PC-9 (cell line): ENCODE measurements around the gene ZSWIM5. TPM values are rescaled to one million over a fixed set of nuclear protein-coding genes. Genes with fewer than 3 reads are reported as not detected.
"Not testable (repeated sequence)": the region's sequence is repeated elsewhere in the genome, so short reads cannot be mapped to it uniquely, and the experiment has no call there.

Experiments used
- BruUV-seq: library from RNA; stranded (reverse); fragments of 400-500 nt; replicated peaks from 2 replicates; lab custom pipeline; 2021; lab: Mats Ljungman, UMichigan
- CTCF ChIA-PET: fragments of 300-600 bp; sonication (Branson Sonifier 250); formaldehyde crosslinking; loops from one replicate; lab custom pipeline; 2022; ENCODE audit warnings: antibody characterized with exemption; lab: Charles Lee
- POLR2A ChIA-PET: fragments of 300-600 bp; sonication (Branson Sonifier 250); formaldehyde crosslinking; loops from one replicate; lab custom pipeline; 2022; ENCODE audit warnings: antibody characterized with exemption; ENCODE audit not compliant: unreplicated experiment; lab: Charles Lee
- DNase-seq, 2 experiments: peaks; one replicate each; pipeline versions ENCODE4 v3.0.0 to v3.0.0-alpha.2; 2015 to 2022; ENCODE audit warnings: mixed read lengths in 1 of 2
- H2AFZ ChIP-seq: fragments of 200-600 bp; sonication (generic); 2 replicates; pipeline ENCODE4 v1.8.1; 2017; ENCODE audit warnings: antibody characterized with exemption
- H3F3A ChIP-seq: fragments of 200-600 bp; sonication (generic); 2 replicates; pipeline ENCODE4 v1.8.1; 2017; ENCODE audit warnings: antibody characterized with exemption, mild to moderate bottlenecking, low read depth; ENCODE audit not compliant: insufficient read depth
- H3K27ac ChIP-seq: fragments of 200-600 bp; sonication (generic); 2 replicates; pipeline ENCODE4 v1.6.1; 2016; ENCODE audit warnings: mixed run types
- H3K27me3 ChIP-seq: fragments of 200-600 bp; sonication (generic); 2 replicates; pipeline ENCODE4 v1.6.1; 2016; ENCODE audit warnings: low read depth, mixed run types; ENCODE audit not compliant: insufficient read depth
- H3K36me3 ChIP-seq: fragments of 200-600 bp; sonication (generic); 2 replicates; pipeline ENCODE4 v1.6.1; 2016; ENCODE audit warnings: low read depth, mixed run types
- H3K4me1 ChIP-seq: fragments of 200-600 bp; sonication (generic); replicated peaks from 2 replicates; pipeline ENCODE4 v1.6.1; 2016; ENCODE audit warnings: mixed run types; ENCODE audit not compliant: insufficient read depth
- H3K4me2 ChIP-seq: fragments of 200-600 bp; sonication (generic); 2 replicates; pipeline ENCODE4 v1.6.1; 2017; ENCODE audit warnings: mixed run types
- H3K4me3 ChIP-seq: fragments of 200-600 bp; sonication (generic); 2 replicates; pipeline ENCODE4 v1.6.1; 2016; ENCODE audit warnings: mixed run types
- H3K79me2 ChIP-seq: fragments of 200-600 bp; sonication (generic); 2 replicates; pipeline ENCODE4 v1.6.1; 2017; ENCODE audit warnings: low read depth, mixed run types
- H3K9me2 ChIP-seq: fragments of 200-600 bp; sonication (generic); 2 replicates; pipeline ENCODE4 v1.8.1; 2017; ENCODE audit warnings: mild to moderate bottlenecking; ENCODE audit not compliant: insufficient read depth
- H3K9me3 ChIP-seq: fragments of 200-600 bp; sonication (generic); 2 replicates; pipeline ENCODE4 v1.8.1; 2016; ENCODE audit warnings: low read depth; ENCODE audit not compliant: insufficient read depth
- H4K20me1 ChIP-seq: fragments of 200-600 bp; sonication (generic); 2 replicates; pipeline ENCODE4 v1.8.1; 2017; ENCODE audit not compliant: insufficient read depth
- EZH2 ChIP-seq: fragments of 200-600 bp; sonication (generic); IDR thresholded peaks from 2 replicates; pipeline ENCODE4 v1.8.0; 2017; ENCODE audit warnings: antibody characterized with exemption, low read depth
- intact Hi-C: fragments of 100-400 bp; cut with micrococcal nuclease; formaldehyde crosslinking; loops from one replicate; pipeline ENCODE4 v1.10.0; 2022; ENCODE audit not compliant: unreplicated experiment
- total RNA-seq: library from RNA; stranded (reverse); gene quantifications from 2 replicates; pipeline ENCODE4 v1.2.3, GENCODE V29; 2021
- TF ChIP-seq, protein P1 (sequence below): fragments of 200-600 bp; sonication (generic); conservative IDR thresholded peaks from 2 replicates; pipeline ENCODE4 v1.6.1; 2017; ENCODE audit warnings: mixed run types, antibody characterized with exemption, mild to moderate bottlenecking, moderate library complexity

The ZSWIM5 gene
- total RNA-seq, 1 experiment from 2014 or later = 0.50 TPM

DNA sequence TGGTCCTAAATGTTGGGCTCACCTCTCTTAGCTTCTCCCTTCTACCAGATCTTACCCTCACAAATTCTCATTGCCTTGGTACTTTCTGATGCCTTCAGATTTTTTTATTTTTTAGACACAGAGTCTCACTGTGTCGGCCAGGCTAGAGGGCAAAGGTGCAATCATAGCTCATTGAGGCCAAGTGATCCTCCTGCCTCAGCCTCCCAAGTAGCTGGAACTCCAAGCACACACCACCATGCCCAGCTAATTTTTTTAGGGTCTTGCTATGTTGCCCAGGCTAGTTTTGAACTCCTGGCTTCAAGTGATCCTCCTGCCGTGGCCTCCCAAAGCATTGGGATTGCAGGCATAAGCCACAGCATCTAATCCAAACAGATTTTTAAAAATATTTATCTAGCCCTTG lies 69.4 kb downstream of the ZSWIM5 start:
- intact Hi-C loops = no loop called here
- no TSS peak for BruUV-seq
- ChIA-PET CTCF (no interaction called here), POLR2A (no interaction called here)
- no peak overlapping the region for H3K4me2 ChIP-seq
- H3F3A ChIP-seq = no peaks in the 10 kb centered on the region
- no peak for TF ChIP-seq EZH2
- TF ChIP-seq, protein P1, sequence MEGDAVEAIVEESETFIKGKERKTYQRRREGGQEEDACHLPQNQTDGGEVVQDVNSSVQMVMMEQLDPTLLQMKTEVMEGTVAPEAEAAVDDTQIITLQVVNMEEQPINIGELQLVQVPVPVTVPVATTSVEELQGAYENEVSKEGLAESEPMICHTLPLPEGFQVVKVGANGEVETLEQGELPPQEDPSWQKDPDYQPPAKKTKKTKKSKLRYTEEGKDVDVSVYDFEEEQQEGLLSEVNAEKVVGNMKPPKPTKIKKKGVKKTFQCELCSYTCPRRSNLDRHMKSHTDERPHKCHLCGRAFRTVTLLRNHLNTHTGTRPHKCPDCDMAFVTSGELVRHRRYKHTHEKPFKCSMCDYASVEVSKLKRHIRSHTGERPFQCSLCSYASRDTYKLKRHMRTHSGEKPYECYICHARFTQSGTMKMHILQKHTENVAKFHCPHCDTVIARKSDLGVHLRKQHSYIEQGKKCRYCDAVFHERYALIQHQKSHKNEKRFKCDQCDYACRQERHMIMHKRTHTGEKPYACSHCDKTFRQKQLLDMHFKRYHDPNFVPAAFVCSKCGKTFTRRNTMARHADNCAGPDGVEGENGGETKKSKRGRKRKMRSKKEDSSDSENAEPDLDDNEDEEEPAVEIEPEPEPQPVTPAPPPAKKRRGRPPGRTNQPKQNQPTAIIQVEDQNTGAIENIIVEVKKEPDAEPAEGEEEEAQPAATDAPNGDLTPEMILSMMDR = no peak
- no peaks in the 10 kb centered on the region for H4K20me1 ChIP-seq
- no peak for DNase-seq
- no peaks in the 10 kb centered on the region for H3K9me3 ChIP-seq
- no peaks in the 10 kb centered on the region for H3K36me3 ChIP-seq
- H3K27me3 ChIP-seq = no peaks in the 10 kb centered on the region
- no peaks in the 10 kb centered on the region for H3K9me2 ChIP-seq
- H3K27ac ChIP-seq = no peak overlapping the region
- H3K4me3 ChIP-seq = no peak overlapping the region
- H3K4me1 ChIP-seq = no peaks in the 10 kb centered on the region
- no peaks in the 10 kb centered on the region for H3K79me2 ChIP-seq
- no peak overlapping the region for H2AFZ ChIP-seq

DNA sequence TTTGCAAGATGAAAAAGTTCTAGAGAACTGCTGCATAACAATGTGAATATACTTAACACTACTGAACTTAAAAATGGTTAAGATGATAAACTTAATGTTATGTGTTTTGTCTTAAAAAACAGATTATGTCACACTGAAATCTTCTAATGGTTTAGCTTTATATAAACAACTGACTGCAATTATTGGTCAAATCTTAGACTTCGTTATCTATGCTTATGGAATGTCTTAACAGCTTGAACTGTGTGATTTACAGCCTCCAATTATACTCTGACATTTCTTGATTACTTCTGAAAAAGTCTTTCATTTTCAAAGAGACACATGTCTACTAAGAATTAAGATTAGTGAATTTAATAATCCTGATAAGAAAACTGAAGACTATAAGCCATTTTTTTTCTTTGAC lies 71.1 kb downstream of the ZSWIM5 start:
- TF ChIP-seq, protein P1 = no peak
- TF ChIP-seq EZH2 = no peak
- POLR2A ChIA-PET = no interaction called here

DNA sequence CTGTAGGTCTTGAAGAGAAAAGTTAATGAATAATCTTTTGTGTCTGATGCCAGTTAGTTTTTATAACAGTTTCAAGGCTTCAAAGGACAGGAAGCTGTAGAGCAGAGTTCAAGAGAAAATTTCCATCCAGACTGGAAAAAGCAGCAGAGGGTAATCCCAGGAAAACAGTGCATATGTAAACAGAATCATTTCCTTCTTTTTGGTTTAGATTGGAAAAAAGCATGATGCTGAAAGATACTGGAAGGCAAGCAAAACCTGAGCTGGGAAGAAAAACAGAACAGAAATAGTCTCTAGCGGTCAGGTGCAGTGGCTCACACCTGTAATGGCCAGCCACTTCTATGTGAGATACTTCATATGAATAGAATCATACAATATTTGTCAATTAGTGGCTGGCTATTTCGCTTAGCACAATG lies 71.9 kb downstream of the ZSWIM5 start:
- ChIA-PET CTCF (no interaction called here), POLR2A (no interaction called here)
- no peak overlapping the region for H3K4me3 ChIP-seq
- no peaks in the 10 kb centered on the region for H3K9me2 ChIP-seq
- H3F3A ChIP-seq = no peaks in the 10 kb centered on the region
- intact Hi-C loops = no loop called here
- no TSS peak for BruUV-seq
- H2AFZ ChIP-seq = no peak overlapping the region
- H4K20me1 ChIP-seq = no peaks in the 10 kb centered on the region
- H3K9me3 ChIP-seq = no peaks in the 10 kb centered on the region
- no peaks in the 10 kb centered on the region for H3K79me2 ChIP-seq
- H3K4me1 ChIP-seq = no peaks in the 10 kb centered on the region
- TF ChIP-seq EZH2 = no peak
- TF ChIP-seq, protein P1 = no peak
- DNase-seq = no peak
- H3K36me3 ChIP-seq = no peaks in the 10 kb centered on the region
- no peaks in the 10 kb centered on the region for H3K27me3 ChIP-seq
- H3K4me2 ChIP-seq = no peak overlapping the region
- H3K27ac ChIP-seq = no peak overlapping the region

More for the DNA sequence above, 71.1 kb downstream of the ZSWIM5 start:
- H4K20me1 ChIP-seq = no peaks in the 10 kb centered on the region
- no peaks in the 10 kb centered on the region for H3K79me2 ChIP-seq
- H2AFZ ChIP-seq = no peak overlapping the region
- no peaks in the 10 kb centered on the region for H3K4me1 ChIP-seq
- H3K36me3 ChIP-seq = no peaks in the 10 kb centered on the region
- intact Hi-C loops = no loop called here
- DNase-seq = no peak
- no peaks in the 10 kb centered on the region for H3K9me2 ChIP-seq
- no peaks in the 10 kb centered on the region for H3K9me3 ChIP-seq
- no peaks in the 10 kb centered on the region for H3F3A ChIP-seq
- no peak overlapping the region for H3K4me2 ChIP-seq
- H3K4me3 ChIP-seq = no peak overlapping the region
- H3K27me3 ChIP-seq = no peaks in the 10 kb centered on the region
- CTCF ChIA-PET = no interaction called here
- no peak overlapping the region for H3K27ac ChIP-seq
- no TSS peak for BruUV-seq

DNA sequence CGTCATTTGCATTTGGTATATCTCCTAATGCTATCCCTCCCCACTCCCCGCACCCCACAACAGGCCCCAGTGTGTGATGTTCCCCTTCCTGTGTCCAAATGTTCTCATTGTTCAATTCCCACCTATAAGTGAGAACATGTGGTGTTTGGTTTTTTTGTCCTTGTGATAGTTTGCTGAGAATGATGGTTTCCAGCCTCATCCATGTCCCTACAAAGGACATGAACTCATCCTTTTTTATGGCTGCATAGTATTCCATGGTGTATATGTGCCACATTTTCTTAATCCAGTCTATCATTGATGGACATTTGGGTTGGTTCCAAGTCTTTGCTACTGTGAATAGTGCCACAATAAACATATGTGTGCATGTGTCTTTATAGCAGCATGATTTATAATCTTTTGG lies 73.7 kb downstream of the ZSWIM5 start:
- H3K9me2 ChIP-seq, H3K4me2 ChIP-seq, H2AFZ ChIP-seq, DNase-seq, H3K9me3 ChIP-seq, H4K20me1 ChIP-seq, H3K27me3 ChIP-seq, H3K36me3 ChIP-seq, H3K4me3 ChIP-seq, H3F3A ChIP-seq, H3K4me1 ChIP-seq, H3K79me2 ChIP-seq, BruUV-seq, intact Hi-C loops, H3K27ac ChIP-seq: not testable (repeated sequence)
- ChIA-PET CTCF (interaction anchor here (0.6 kb wide), 1 partner anchor 773 kb away, joined by 4 read pairs; no protein-coding TSS in a partner anchor), POLR2A (interaction anchor here (0.6 kb wide), 1 partner anchor 13 kb away, joined by 3 read pairs; no protein-coding TSS in a partner anchor)
